ENCODE results near the gene OR51B6.
"Not testable (repeated sequence)": the region's sequence is repeated elsewhere in the genome, so short reads cannot be mapped to it uniquely, and the experiment has no call there.

Gene OR51B6

GRCh38 chr11:5364214-5364613 is 12.9 kb downstream of the OR51B6 start:
- no peak for DNase-seq (ENCODE audit: low spot score)

- not testable (repeated sequence) for DNase-seq (ENCODE audit: low spot score)
Observed at GRCh38 chr11:5366365-5366764, 15.1 kb downstream of the OR51B6 start.

DNA sequence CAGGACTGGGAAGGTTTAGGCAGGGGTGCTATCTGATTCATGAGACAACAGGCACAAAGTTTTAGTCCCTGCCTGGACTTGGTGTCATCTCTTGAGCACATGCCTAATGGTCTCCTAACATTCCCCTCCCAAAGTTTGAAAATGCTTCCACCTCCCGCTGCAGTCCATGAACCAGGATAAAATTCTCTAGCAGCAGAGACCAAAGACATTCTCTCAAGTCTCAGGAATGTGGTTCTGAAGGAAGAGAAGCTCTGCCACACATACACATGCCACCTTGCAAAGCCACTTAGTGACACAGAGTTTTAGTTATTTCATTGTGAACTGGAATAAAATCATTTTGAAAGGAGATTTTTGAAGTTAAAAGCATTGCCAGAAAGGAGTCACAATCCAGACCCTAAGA is 15.5 kb downstream of the OR51B6 start:
- DNase-seq (ENCODE audit: low spot score) = no peak

DNA sequence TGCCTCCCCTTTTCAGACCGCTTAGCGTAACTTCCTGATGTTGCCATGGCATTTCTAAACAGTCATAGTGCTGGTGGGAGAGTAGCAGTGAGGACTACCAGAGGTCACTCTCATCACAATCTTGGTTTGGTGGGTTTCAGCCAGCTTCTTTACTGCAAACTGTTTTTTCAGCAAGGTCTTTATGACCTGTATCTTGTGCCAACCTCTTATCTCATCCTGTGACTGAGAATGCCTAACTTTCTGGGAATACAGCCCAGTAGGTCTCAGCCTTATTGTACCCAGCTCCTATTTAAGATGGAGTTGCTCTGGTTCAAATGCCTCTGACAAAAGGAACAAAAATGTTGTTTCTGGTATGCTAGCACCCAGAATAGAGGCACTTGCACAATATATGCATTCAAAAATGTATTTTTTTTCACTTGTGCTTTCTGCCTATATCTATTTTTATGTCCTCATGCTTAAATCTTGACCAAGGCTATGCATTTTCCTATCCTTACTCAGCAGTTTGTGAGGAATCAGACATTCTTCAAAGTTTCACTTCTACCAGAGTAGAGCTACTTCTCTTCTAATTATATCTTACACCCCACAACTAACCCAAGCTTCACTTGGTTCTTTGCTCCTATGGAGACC is 16.3 kb downstream of the OR51B6 start:
- DNase-seq (ENCODE audit: low spot score) = no peak

- no peak for DNase-seq (ENCODE audit: low spot score)
Observed at GRCh38 chr11:5368502-5369043, 17.3 kb downstream of the OR51B6 start.

GRCh38 chr11:5369789-5370188 is 18.5 kb downstream of the OR51B6 start:
- no peak for DNase-seq (ENCODE audit: low spot score)

DNA sequence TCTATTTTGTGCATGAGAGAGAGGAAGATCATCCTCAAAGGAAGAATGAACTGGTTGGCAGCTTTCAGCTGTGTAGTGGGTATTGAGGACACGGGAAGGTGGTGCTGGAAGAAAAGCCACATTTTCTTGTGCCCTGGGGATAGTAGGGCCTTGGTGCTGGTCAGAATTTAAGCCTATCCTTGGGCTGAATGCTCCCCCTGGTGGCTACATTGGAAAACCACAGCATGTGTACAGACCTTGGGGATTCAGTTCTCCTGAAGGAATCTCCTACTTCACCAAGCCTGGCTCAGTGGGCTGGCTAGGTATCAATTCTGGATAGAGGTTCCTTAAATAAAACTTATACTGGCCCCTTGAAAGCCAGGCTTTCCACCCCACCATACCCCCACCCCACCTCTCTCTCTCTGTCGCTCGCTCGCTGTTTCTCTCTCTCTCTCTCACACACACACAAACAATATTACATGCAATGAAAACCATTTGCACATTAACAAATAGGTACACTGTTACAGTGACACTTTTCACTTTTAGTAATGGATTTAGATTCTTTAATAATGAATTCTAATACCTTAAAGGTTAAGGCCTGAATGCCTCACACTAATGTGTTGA is 29.5 kb downstream of the OR51B6 start:
- DNase-seq (ENCODE audit: low spot score) = peak; percentile 36

GRCh38 chr11:5383576-5383975 is 32.3 kb downstream of the OR51B6 start, which contains the start of gene OR51M1:
Gene OR51M1, plus strand, starts transcription at chr11:5383812. Its CDS starts 5,587 bp downstream, at chr11:5389399.
- no peak for DNase-seq (ENCODE audit: low spot score)

- no peak for DNase-seq (ENCODE audit: low spot score)
Observed at GRCh38 chr11:5384335-5384734, 33.0 kb downstream of the OR51B6 start.

DNA sequence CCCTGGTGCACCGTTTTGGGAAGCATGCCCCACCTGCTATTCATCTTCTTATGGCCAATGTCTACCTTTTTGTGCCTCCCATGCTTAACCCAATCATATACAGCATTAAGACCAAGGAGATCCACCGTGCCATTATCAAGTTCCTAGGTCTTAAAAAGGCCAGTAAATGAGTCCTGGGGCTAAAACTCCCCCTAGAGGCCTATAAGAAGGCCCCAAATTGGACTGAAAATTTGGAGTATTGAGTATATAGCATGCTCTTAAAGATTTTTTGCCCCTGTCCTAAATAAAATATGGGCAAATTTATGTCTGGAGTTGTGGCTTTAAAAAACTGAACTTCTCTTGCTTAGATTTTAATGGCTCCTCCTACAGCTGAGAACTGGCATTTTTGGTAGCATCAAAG is 38.9 kb downstream of the OR51B6 start:
- no peak for DNase-seq (ENCODE audit: low spot score)

- DNase-seq (ENCODE audit: low spot score) = no peak
Observed at GRCh38 chr11:5394091-5394490, 42.8 kb downstream of the OR51B6 start.

DNA sequence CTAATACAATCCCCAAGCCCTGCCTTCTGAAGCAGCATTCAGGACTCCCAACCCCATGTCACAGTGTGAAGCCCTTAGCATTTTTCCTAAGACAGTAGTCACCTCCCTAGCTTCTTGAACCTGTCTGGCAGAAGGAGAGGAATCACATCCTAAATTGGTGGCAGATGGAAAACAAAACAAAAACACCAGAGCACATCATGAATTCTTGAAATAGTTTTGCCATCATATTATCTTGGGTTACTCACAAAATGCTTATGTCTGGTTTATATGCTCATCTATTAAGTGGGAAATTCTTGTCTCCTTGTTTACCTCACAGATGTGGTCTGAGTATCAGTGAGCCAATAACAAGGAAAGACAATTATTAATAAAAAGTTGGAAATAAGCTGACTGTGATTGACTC is 47.6 kb downstream of the OR51B6 start:
- DNase-seq (ENCODE audit: low spot score) = no peak
